Nephron progenitor cell (in vitro differentiated cells): ENCODE measurements around the gene RET.

Source experiments
- DNase-seq: peaks from one replicate; pipeline ENCODE4 v3.0.0; 2021
- H3K27ac Mint-ChIP-seq: 2 replicates; pipeline ENCODE4 v1.8.0; 2021; ENCODE audit warnings: mild to moderate bottlenecking, moderate library complexity, mixed read lengths
- H3K27me3 Mint-ChIP-seq: 2 replicates; pipeline ENCODE4 v1.8.0; 2021; ENCODE audit warnings: mild to moderate bottlenecking, low read depth, mixed read lengths; ENCODE audit not compliant: poor library complexity
- H3K36me3 Mint-ChIP-seq: 2 replicates; pipeline ENCODE4 v1.8.0; 2021; ENCODE audit warnings: low read depth, mixed read lengths
- H3K4me1 Mint-ChIP-seq: 2 replicates; pipeline ENCODE4 v1.8.0; 2021; ENCODE audit warnings: mixed read lengths
- H3K4me3 Mint-ChIP-seq: 2 replicates; pipeline ENCODE4 v1.8.0; 2021; ENCODE audit warnings: mild to moderate bottlenecking, moderate library complexity, mixed read lengths
- H3K9me3 Mint-ChIP-seq: 2 replicates; pipeline ENCODE4 v1.8.0; 2021; ENCODE audit warnings: mild to moderate bottlenecking, moderate library complexity, mixed read lengths
- CTCF ChIP-seq: fragments of 200-600 bp; sonication (generic); IDR thresholded peaks from 2 replicates; pipeline ENCODE4 v1.5.0; 2021; ENCODE audit warnings: antibody characterized with exemption

RET gene

GRCh38 chr10:43116596-43116995 lies 39.7 kb downstream of the RET start:
- Mint-ChIP-seq H3K9me3 (no peaks in the 10 kb centered on the region), H3K27me3 (peaks cover 6% of the 10 kb centered on the region), H3K4me1 (peaks cover 10% of the 10 kb centered on the region), H3K36me3 (no peaks in the 10 kb centered on the region), H3K4me3 (no peak overlapping the region), H3K27ac (no peak overlapping the region)
- TF ChIP-seq CTCF: no peak
- DNase-seq: no peak

GRCh38 chr10:43117031-43117776 lies 40.3 kb downstream of the RET start:
- Mint-ChIP-seq H3K4me3 (no peak overlapping the region), H3K27ac (no peak overlapping the region), H3K4me1 (peaks cover 16% of the 10 kb centered on the region), H3K9me3 (no peaks in the 10 kb centered on the region), H3K27me3 (peaks cover 6% of the 10 kb centered on the region), H3K36me3 (no peaks in the 10 kb centered on the region)
- DNase-seq: no peak
- TF ChIP-seq CTCF: no peak

GRCh38 chr10:43117777-43118583 lies 41.1 kb downstream of the RET start:
- no peak for TF ChIP-seq CTCF
- H3K4me3 Mint-ChIP-seq: no peak overlapping the region
- H3K4me1 Mint-ChIP-seq: peaks cover 16% of the 10 kb centered on the region
- H3K27me3 Mint-ChIP-seq: peaks cover 6% of the 10 kb centered on the region
- no peaks in the 10 kb centered on the region for H3K9me3 Mint-ChIP-seq
- DNase-seq: no peak
- H3K36me3 Mint-ChIP-seq: no peaks in the 10 kb centered on the region
- no peak overlapping the region for H3K27ac Mint-ChIP-seq

- Mint-ChIP-seq H3K4me3 (no peak overlapping the region), H3K36me3 (no peaks in the 10 kb centered on the region), H3K9me3 (no peaks in the 10 kb centered on the region), H3K4me1 (peaks cover 20% of the 10 kb centered on the region), H3K27me3 (peaks cover 6% of the 10 kb centered on the region), H3K27ac (no peak overlapping the region)
- DNase-seq: no peak
- TF ChIP-seq CTCF: no peak
These were observed 42.0 kb downstream of the RET start for GRCh38 chr10:43118631-43119415.

GRCh38 chr10:43119416-43120115 lies 42.7 kb downstream of the RET start:
- DNase-seq: no peak
- Mint-ChIP-seq H3K4me3 (no peak overlapping the region), H3K27me3 (peaks cover 6% of the 10 kb centered on the region), H3K4me1 (peaks cover 22% of the 10 kb centered on the region), H3K9me3 (no peaks in the 10 kb centered on the region), H3K27ac (no peak overlapping the region), H3K36me3 (no peaks in the 10 kb centered on the region)
- TF ChIP-seq CTCF: no peak
